ENCODE measurements around the gene MYO15B.

DNA sequence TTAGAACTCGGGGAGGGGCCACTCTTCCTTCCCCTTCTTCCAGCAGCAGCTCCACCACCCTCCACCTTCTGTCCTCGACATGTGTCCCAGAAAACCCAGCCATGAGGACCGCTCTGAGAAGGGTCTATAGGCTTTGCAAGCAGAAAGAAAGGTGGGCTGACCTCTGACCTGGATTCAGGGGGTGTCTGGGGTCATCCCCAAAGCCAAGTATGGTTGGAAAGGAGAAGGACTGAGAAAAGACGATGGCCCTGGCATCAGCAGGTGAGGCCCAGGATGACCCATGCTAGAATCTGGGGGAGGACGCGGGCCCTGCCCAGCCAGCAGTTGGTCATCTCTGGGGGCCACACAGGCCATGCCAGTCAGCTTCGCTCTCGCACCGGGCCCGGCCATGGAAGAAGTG, 39.5 kb downstream of the MYO15B start:
- TF ChIP-seq, protein P1, sequence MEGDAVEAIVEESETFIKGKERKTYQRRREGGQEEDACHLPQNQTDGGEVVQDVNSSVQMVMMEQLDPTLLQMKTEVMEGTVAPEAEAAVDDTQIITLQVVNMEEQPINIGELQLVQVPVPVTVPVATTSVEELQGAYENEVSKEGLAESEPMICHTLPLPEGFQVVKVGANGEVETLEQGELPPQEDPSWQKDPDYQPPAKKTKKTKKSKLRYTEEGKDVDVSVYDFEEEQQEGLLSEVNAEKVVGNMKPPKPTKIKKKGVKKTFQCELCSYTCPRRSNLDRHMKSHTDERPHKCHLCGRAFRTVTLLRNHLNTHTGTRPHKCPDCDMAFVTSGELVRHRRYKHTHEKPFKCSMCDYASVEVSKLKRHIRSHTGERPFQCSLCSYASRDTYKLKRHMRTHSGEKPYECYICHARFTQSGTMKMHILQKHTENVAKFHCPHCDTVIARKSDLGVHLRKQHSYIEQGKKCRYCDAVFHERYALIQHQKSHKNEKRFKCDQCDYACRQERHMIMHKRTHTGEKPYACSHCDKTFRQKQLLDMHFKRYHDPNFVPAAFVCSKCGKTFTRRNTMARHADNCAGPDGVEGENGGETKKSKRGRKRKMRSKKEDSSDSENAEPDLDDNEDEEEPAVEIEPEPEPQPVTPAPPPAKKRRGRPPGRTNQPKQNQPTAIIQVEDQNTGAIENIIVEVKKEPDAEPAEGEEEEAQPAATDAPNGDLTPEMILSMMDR (IDR thresholded peaks at IDR 0.05; ENCODE audit: low read length), result no peak
- no peak for TF ChIP-seq EZH2 (IDR thresholded peaks at IDR 0.05; ENCODE audit: borderline replicate concordance, low read length)
